Esophagus muscularis mucosa (tissue), 4 donors: ENCODE measurements around the gene RBM44.

Experiments used
- CTCF ChIP-seq, 3 experiments: fragments of 200-600 bp in 2 of 3; fragments of 450-650 bp in 1 of 3; sonication (generic) in 2 of 3; IDR thresholded peaks; one replicate each; pipeline ENCODE4 v1.5.1; 2017 to 2019; ENCODE audit warnings: antibody characterized with exemption in 3 of 3, mild to moderate bottlenecking in 2 of 3, moderate library complexity in 1 of 3
- EP300 ChIP-seq: sonication (generic); formaldehyde crosslinking; IDR thresholded peaks from one replicate; pipeline ENCODE4 v1.6.1; 2017; ENCODE audit warnings: antibody characterized with exemption
- POLR2A ChIP-seq: fragments of 450-650 bp; IDR thresholded peaks from one replicate; pipeline ENCODE4 v1.6.1; 2017; ENCODE audit warnings: antibody characterized with exemption, moderate library complexity, mild to moderate bottlenecking, low read depth
- POLR2AphosphoS5 ChIP-seq, 2 donors: sonication (generic); formaldehyde crosslinking; IDR thresholded peaks; one replicate each; pipeline ENCODE4 v1.6.1; 2017; ENCODE audit warnings: antibody characterized with exemption in 2 of 2

GRCh38 chr2:237884681-237885080 lies 86.1 kb downstream of the RBM44 start:
- TF ChIP-seq CTCF (IDR thresholded peaks at IDR 0.05) = no peak
- TF ChIP-seq POLR2AphosphoS5 (IDR thresholded peaks at IDR 0.05) = no peak
- TF ChIP-seq POLR2A = no peak
- TF ChIP-seq EP300 = no peak
